ENCODE measurements around the gene HDAC7. TPM values are rescaled to one million over a fixed set of nuclear protein-coding genes. Genes with fewer than 3 reads are reported as not detected.

HDAC7 gene
- total and polyA plus RNA-seq, 2 of the 13 experiments (the other 11 are each of a cell fraction or from before 2014, with no cell fraction given) = 4.6 to 10.8 TPM

- TF ChIP-seq, protein P1, sequence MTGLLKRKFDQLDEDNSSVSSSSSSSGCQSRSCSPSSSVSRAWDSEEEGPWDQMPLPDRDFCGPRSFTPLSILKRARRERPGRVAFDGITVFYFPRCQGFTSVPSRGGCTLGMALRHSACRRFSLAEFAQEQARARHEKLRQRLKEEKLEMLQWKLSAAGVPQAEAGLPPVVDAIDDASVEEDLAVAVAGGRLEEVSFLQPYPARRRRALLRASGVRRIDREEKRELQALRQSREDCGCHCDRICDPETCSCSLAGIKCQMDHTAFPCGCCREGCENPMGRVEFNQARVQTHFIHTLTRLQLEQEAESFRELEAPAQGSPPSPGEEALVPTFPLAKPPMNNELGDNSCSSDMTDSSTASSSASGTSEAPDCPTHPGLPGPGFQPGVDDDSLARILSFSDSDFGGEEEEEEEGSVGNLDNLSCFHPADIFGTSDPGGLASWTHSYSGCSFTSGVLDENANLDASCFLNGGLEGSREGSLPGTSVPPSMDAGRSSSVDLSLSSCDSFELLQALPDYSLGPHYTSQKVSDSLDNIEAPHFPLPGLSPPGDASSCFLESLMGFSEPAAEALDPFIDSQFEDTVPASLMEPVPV (CRISPR knock-in tag; IDR thresholded peaks at IDR 0.05) = 0 out of 2 replicates have a peak, but pooled peaks have one; percentile 45
- no peak for TF ChIP-seq MXI1 (IDR thresholded peaks at IDR 0.05; ENCODE audit: borderline replicate concordance, low read depth, low read length)
- TF ChIP-seq POGK (CRISPR knock-in tag; conservative IDR thresholded peaks at IDR 0.05) = peak; percentile 72; the same call in 1 of the 2 replicates
- TF ChIP-seq SIN3A (IDR thresholded peaks at IDR 0.05; ENCODE audit: borderline replicate concordance, low read depth, low read length) = 0 out of 2 replicates have a peak, but pooled peaks have one; percentile 12
- peak; percentile 19; the same call in 1 of the 2 replicates for TF ChIP-seq HOXA3 (CRISPR knock-in tag; IDR thresholded peaks at IDR 0.05)
- TF ChIP-seq TBP (CRISPR knock-in tag; IDR thresholded peaks at IDR 0.05) = no peak
- peak; percentile 60 for TF ChIP-seq ZFX (CRISPR knock-in tag; IDR thresholded peaks at IDR 0.05; ENCODE audit: low read depth)
- peak; percentile 54 for TF ChIP-seq HNRNPK (IDR thresholded peaks at IDR 0.05; ENCODE audit: low read depth, low read length, poor library complexity, severe bottlenecking)
- no peak for TF ChIP-seq FOXM1 (CRISPR knock-in tag; IDR thresholded peaks at IDR 0.05)
- TF ChIP-seq TBX2 (CRISPR knock-in tag; IDR thresholded peaks at IDR 0.05; ENCODE audit: borderline replicate concordance) = peak; percentile 20; the same call in 1 of the 2 replicates
- TF ChIP-seq ZBTB25 (CRISPR knock-in tag; IDR thresholded peaks at IDR 0.05) = peak; percentile 72; the same call in 1 of the 2 replicates
- peak; percentile 50 for TF ChIP-seq ZFY (CRISPR knock-in tag; IDR thresholded peaks at IDR 0.05)
- no peak for TF ChIP-seq SOX6 (IDR thresholded peaks at IDR 0.05)
- 0 out of 2 replicates have a peak, but pooled peaks have one; percentile 32 for TF ChIP-seq SOX6 (CRISPR knock-in tag; IDR thresholded peaks at IDR 0.05)
- TF ChIP-seq HNF1B (CRISPR knock-in tag; IDR thresholded peaks at IDR 0.05) = peak; percentile 21; the same call in 1 of the 2 replicates
- TF ChIP-seq LCORL (IDR thresholded peaks at IDR 0.05) = no peak
- TF ChIP-seq LCORL (CRISPR knock-in tag; IDR thresholded peaks at IDR 0.05) = peak; percentile 87
- TF ChIP-seq ZNF20 (CRISPR knock-in tag; IDR thresholded peaks at IDR 0.05) = no peak
- 0 out of 2 replicates have a peak, but pooled peaks have one; percentile 6 for TF ChIP-seq ARNTL (CRISPR knock-in tag; IDR thresholded peaks at IDR 0.05)
- TF ChIP-seq CTCF (CRISPR knock-in tag; IDR thresholded peaks at IDR 0.05) = peak; percentile 70
- TF ChIP-seq ZNF484 (CRISPR knock-in tag; IDR thresholded peaks at IDR 0.05; ENCODE audit: borderline replicate concordance, low read depth) = no peak
- 0 out of 2 replicates have a peak, but pooled peaks have one; percentile 9 for TF ChIP-seq BCL6 (CRISPR knock-in tag; IDR thresholded peaks at IDR 0.05)
Observed at GRCh38 chr12:47819138-47819895, 386 bp downstream of the HDAC7 start (continued).

Data from HepG2 (cell line).